Astrocyte of the hippocampus (primary cell): ENCODE data around the gene MCM7.

Experiments used
- DNase-seq: peaks from one replicate; pipeline ENCODE4 v3.0.0; 2011; ENCODE audit warnings: low read depth, low spot score

MCM7 gene

GRCh38 chr7:100071018-100071723 is 30.0 kb downstream of the MCM7 start:
- DNase-seq = no peak

- no peak for DNase-seq
Observed at GRCh38 chr7:100069991-100070390, 31.2 kb downstream of the MCM7 start.

GRCh38 chr7:100066953-100067352 is 34.2 kb downstream of the MCM7 start:
- DNase-seq = no peak

- peak; percentile 71 for DNase-seq
Observed at GRCh38 chr7:100065452-100066186, 35.6 kb downstream of the MCM7 start.

GRCh38 chr7:100064162-100064561 is 37.0 kb downstream of the MCM7 start:
- DNase-seq = no peak

- DNase-seq = no peak
Observed at GRCh38 chr7:100063376-100063775, 37.8 kb downstream of the MCM7 start.

- DNase-seq = no peak
Observed at GRCh38 chr7:100061518-100062193, 39.5 kb downstream of the MCM7 start.

- no peak for DNase-seq
Observed at GRCh38 chr7:100059251-100059739, 41.9 kb downstream of the MCM7 start.

GRCh38 chr7:100057006-100057405 is 44.2 kb downstream of the MCM7 start:
- DNase-seq = no peak

GRCh38 chr7:100053215-100053614 is 48.0 kb downstream of the MCM7 start:
- DNase-seq = peak; percentile 59

GRCh38 chr7:100051611-100052010 is 49.6 kb downstream of the MCM7 start:
- no peak for DNase-seq

GRCh38 chr7:100049441-100050291 is 51.5 kb downstream of the MCM7 start, which contains the start of gene ZSCAN21:
TSS of gene ZSCAN21 (plus strand) at chr7:100049774. CDS start at chr7:100057007, 7,233 bp downstream.
- DNase-seq = peak; percentile 94

GRCh38 chr7:100048680-100049079 is 52.5 kb downstream of the MCM7 start:
- no peak for DNase-seq

GRCh38 chr7:100044718-100045117 is 56.5 kb downstream of the MCM7 start:
- no peak for DNase-seq
